Astrocyte of the cerebellum (primary cell): Measurements from ENCODE around the gene GPR55.

ENCODE experiments used
- DNase-seq: peaks from one replicate; pipeline ENCODE4 v3.0.0-alpha.2; 2011; ENCODE audit warnings: low read depth
- H3K4me3 ChIP-seq: 2 replicates; pipeline ENCODE4 v1.5.1; 2011; ENCODE audit warnings: mild to moderate bottlenecking, low read depth, low read length, moderate library complexity
- CTCF ChIP-seq: IDR thresholded peaks from 2 replicates; pipeline ENCODE4 v1.5.1; 2012; ENCODE audit warnings: low read length, low read depth, moderate library complexity, mild to moderate bottlenecking; ENCODE audit errors: missing control alignments
- in situ Hi-C: cut with HindIII; loops from 2 replicates; pipeline ENCODE4 v1.10.0; 2017; ENCODE audit warnings: low sequenced_read_pairs

Gene GPR55

DNA sequence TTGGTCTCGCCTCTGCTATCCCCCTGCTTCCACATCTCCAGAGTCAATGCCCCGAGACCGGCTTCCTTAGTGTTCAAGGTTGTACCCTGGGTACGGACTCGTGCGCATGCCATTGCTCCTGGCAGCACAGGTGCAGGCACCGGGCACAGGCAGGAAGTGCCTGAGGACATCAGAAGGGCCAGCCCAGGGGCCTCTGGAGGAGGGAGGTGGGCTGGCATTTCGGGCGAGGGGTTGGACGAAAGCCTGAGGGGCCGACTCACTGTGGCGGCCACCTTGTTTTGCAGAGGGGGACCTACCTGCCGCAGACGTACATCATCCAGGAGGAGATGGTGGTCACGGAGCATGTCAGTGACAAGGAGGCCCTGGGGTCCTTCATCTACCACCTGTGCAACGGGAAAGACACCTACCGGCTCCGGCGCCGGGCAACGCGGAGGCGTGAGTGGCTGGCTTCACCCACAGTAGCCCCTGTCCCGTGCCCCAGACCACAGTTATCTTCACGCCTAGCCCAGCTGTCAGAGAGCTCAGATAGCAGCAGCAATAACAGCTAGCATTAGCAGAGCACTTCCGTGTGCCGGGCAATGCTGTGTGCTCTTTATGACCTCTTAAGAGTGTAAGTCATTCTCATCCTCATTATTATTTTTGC, 47.8 kb downstream of the GPR55 start:
- in situ Hi-C loops = loop anchor here (5.0 kb wide), 1 partner anchor 40 kb away; no protein-coding TSS in a partner anchor
- no peak for TF ChIP-seq CTCF
- H3K4me3 ChIP-seq = no peak overlapping the region
- no peak for DNase-seq

GRCh38 chr2:230875347-230876315, 49.4 kb downstream of the GPR55 start:
- H3K4me3 ChIP-seq = no peak overlapping the region
- DNase-seq = no peak
- in situ Hi-C loops = loop anchor here (5.0 kb wide), 1 partner anchor 42 kb away; no protein-coding TSS in a partner anchor
- TF ChIP-seq CTCF = no peak

GRCh38 chr2:230874876-230875275, 50.2 kb downstream of the GPR55 start:
- no peak overlapping the region for H3K4me3 ChIP-seq
- DNase-seq = no peak
- no peak for TF ChIP-seq CTCF
- in situ Hi-C loops = loop anchor here (5.0 kb wide), 1 partner anchor 42 kb away; no protein-coding TSS in a partner anchor

- no peak for DNase-seq
- in situ Hi-C loops = no loop called here
- no peak overlapping the region for H3K4me3 ChIP-seq
- no peak for TF ChIP-seq CTCF
These were observed 50.6 kb downstream of the GPR55 start for GRCh38 chr2:230874456-230874855.

- H3K4me3 ChIP-seq = no peak overlapping the region
- TF ChIP-seq CTCF = no peak
- in situ Hi-C loops = no loop called here
- DNase-seq = no peak
These were observed 51.2 kb downstream of the GPR55 start for GRCh38 chr2:230873661-230874401.
